Kidney epithelial cell (primary cell): Measurements from ENCODE around the gene FAM107B. TPM values are rescaled to one million over a fixed set of nuclear protein-coding genes. Genes with fewer than 3 reads are reported as not detected.

ENCODE experiments used
- DNase-seq: peaks from one replicate; pipeline ENCODE4 v3.0.0-alpha.2; 2010; ENCODE audit warnings: low read depth
- H3K27me3 ChIP-seq: 2 replicates; pipeline ENCODE4 v1.6.0; 2011; ENCODE audit warnings: low read length; ENCODE audit not compliant: control insufficient read depth, insufficient read depth
- H3K36me3 ChIP-seq: 2 replicates; pipeline ENCODE4 v1.5.1; 2011; ENCODE audit warnings: low read length; ENCODE audit not compliant: control insufficient read depth, insufficient read depth
- H3K4me3 ChIP-seq: 2 replicates; pipeline ENCODE4 v1.5.1; 2011; ENCODE audit warnings: low read depth, mild to moderate bottlenecking, control low read depth, low read length
- CTCF ChIP-seq: IDR thresholded peaks from 2 replicates; pipeline ENCODE4 v1.5.1; 2011; ENCODE audit warnings: mild to moderate bottlenecking, moderate library complexity, low read length, control low read depth, inconsistent platforms; ENCODE audit not compliant: insufficient read depth, poor library complexity, severe bottlenecking
- total RNA-seq: library from RNA; depleted of rRNA; stranded (reverse); fragments of >200 nt; gene quantifications from 2 replicates; pipeline ENCODE4 v1.2.3, GENCODE V29; 2015

FAM107B gene
- total RNA-seq, 1 donor from 2014 or later, result 33.5 TPM

DNA sequence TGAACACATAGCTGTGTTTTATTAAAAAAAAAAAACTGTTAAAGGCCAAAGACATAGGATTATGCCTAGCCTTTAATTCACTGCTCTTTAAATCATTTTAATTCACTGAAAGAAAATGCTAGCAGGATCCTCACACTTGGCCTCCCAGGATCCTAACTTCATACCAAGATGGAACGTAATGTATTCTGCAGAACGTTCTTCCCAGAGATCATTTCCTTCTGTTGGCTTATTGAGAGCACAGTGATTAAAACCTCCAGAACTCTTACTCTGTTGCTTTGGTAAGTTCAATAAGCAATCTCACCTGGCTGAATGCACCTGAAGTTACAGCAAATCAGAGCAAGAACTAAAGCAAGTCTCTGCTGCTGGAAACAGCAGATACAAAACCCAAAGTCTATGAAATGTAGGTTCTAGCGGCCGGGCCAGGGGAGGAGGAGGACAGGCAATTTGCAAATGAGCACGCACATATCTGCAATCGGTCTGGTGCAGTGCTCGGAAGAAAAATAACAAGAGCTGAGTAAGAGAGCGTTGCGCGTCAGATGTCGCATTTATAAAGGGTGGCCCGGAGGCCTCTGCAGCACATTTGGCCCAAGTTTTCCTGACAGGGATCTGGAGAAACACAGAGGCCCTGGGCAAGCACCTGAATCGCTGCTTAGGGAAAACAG, 193.9 kb downstream of the FAM107B start:
- TF ChIP-seq CTCF, result no peak
- no peaks in the 10 kb centered on the region for H3K27me3 ChIP-seq
- H3K36me3 ChIP-seq, result no peaks in the 10 kb centered on the region
- H3K4me3 ChIP-seq, result no peak overlapping the region
- DNase-seq, result no peak

DNA sequence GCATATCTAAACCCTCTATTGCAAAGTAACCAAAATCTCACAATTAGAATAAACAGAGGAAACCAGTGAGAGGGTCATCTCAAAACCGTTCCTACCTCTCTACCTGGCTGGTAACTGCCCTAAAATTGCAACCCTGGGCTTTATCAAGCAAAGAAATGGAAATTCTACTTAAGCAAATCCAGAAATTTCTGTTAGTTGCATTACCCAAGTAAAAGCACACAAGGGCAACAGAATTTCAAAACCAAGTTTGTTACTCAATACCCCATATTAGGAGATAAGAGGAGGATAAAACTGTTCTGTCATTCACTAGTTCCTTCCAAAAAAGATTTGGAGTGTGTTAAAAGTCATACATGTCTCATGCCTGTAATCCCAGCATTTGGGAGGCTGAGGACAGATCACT, 195.3 kb downstream of the FAM107B start:
- H3K4me3 ChIP-seq, result no peak overlapping the region
- H3K27me3 ChIP-seq, result no peaks in the 10 kb centered on the region
- no peak for DNase-seq
- TF ChIP-seq CTCF, result no peak
- no peaks in the 10 kb centered on the region for H3K36me3 ChIP-seq

- DNase-seq, result no peak
- H3K4me3 ChIP-seq, result no peak overlapping the region
- no peak for TF ChIP-seq CTCF
- no peaks in the 10 kb centered on the region for H3K27me3 ChIP-seq
- no peaks in the 10 kb centered on the region for H3K36me3 ChIP-seq
These were observed 196.4 kb downstream of the FAM107B start for GRCh38 chr10:14578060-14578952.

DNA sequence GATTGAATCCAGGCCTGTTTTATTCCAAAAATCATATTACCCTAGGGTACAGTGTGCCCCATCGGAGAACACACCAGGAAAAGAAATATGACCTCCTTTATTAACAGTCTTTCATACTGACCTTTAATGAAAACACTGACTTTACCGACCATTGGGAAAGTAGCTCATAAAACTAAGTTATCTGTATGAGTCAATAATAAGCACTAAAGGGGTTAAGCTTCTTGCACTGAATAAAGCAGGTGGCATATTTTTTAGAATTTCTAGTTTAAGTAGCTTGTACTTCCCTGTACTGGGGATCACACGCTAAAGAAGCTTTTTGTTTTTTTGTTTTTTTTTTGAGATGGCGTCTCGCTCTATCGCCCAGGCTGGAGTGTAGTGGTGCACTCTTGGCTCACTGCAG, 199.8 kb downstream of the FAM107B start:
- no peak for DNase-seq
- no peaks in the 10 kb centered on the region for H3K27me3 ChIP-seq
- no peak for TF ChIP-seq CTCF
- H3K4me3 ChIP-seq, result no peak overlapping the region
- H3K36me3 ChIP-seq, result no peaks in the 10 kb centered on the region

DNA sequence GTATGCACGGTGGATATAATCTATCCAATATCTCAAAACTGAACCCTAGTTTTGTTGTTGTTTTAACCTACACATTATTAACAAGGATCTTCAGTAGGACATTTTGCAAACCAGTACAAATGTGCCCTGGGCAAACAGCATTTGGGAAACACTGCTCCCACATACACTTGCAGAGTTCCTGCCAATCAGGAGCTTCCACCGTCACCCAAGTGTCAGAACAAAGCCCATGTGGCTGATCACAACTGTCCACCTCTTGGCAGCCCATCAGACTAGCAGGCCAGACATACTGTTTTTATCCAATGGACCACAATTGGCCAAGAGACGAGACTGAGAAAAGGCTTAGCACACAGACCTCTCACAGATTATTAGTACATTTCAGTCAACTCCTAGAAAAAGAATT, 200.4 kb downstream of the FAM107B start:
- no peaks in the 10 kb centered on the region for H3K27me3 ChIP-seq
- no peaks in the 10 kb centered on the region for H3K36me3 ChIP-seq
- TF ChIP-seq CTCF, result no peak
- H3K4me3 ChIP-seq, result no peak overlapping the region
- no peak for DNase-seq
